ENCODE measurements around the gene TSTD2. TPM values are rescaled to one million over a fixed set of nuclear protein-coding genes. Genes with fewer than 3 reads are reported as not detected.

The TSTD2 gene
- total RNA-seq, 1 experiment from 2014 or later = 19.0 TPM

DNA sequence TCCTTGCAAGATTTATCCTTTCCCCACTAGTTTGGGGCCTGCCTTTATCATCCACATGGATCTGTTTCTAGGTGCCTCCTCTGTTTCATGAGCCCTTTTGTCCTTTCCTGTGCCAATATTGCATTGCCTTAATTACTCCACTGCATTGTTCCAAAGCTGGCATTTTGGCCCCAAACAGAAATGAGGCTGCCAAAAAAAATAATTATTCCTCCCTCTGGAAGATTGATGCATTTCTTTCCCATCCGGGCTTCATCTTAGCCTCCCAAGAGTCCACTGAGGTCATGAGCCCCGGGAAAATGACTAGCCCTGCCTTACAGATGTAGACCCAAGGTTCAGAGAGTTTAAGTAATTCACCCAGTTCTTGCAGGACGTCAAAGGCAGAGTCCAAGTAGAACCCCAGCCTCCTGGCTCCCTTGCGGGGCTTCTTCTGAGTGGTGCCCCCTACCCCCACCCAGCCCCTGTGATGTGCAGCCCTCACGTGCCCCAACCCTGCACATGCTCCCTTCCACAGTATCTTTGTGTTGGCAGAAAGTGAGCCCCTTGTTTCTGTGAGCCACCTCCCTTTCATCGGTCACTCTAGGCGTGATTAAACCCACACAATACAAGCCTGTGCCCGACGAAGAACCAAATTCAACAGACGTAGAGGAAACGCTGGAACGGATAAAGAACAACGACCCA lies 69.6 kb downstream of the TSTD2 start:
- no peak for DNase-seq (ENCODE audit: low read depth)

DNA sequence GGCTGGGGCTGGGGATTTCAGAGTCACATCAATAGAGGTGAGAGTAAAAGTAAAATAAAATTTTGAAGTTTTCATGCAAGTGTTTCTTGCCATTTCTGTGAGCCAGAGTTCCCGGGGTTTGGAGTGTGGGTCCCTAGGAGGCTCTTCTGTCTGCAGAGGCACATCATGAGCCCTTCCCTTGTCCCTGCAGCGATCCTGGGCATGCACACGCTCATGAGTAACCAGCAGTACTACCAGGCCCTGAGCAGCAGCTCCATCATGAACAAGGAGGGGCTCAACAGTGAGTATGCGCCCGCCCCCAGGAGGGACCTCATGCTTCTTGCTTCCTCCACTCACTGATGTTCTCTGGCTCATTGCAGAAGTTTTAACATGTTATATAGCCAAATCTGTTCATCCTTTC lies 70.6 kb downstream of the TSTD2 start:
- no peak for DNase-seq (ENCODE audit: low read depth)

DNA sequence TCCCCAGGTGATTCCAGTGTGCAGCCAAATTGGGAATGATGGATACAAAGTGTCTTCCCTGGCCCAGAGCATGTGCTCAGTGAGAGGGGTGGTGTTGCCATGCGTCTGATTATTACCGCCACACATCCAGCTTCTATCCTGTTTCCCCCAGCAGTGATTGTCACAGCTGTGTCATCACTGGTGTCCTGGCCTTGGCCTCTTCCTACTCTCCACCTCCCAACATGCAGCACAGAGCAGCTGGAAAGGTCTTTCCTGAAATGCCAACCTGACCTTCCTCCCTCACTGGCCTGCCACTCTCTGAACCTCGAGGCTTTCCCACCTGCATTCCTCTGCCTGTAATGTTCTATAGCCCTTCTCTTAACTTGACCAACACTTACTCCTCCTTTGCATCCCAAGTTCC lies 71.7 kb downstream of the TSTD2 start:
- DNase-seq (ENCODE audit: low read depth) = no peak

DNA sequence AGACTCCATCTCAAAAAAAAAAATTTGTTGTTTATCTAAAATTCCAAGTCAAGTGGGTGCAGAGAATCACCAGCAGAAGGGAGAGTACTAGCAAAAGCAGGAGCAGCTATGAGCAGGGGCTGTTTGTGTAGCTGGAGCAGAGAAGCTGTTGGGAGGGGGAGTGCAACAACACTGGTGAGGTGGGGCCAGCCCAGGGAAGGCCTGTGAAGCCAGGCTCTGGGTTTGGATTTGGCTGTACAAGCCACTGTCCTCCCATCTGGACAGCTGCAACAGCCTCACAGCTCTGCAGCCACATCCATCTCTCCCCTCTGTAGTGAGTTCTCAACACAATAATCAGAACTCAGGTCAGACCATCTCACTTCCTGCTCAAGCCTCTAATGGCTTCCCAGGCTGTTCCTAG lies 72.3 kb downstream of the TSTD2 start:
- DNase-seq (ENCODE audit: low read depth) = no peak

DNA sequence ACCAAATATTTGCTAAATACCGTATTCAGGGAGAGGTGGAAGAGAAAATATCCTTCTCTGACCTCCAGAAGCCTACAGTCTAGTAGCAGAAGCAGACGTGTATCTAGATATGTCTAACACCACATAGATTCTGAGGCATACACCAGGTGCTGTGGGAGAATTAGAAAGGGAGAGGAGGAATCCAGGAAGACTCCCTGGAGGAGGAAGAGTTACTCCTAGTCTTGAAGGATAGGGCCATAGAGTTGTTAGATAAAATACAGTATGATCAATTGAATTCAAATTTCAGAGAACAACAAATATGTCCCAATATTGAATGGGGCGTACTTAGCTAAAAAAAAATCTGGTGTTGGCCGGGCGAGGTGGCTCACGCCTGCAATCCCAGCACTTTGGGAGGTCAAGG lies 73.0 kb downstream of the TSTD2 start:
- DNase-seq (ENCODE audit: low read depth) = no peak

DNA sequence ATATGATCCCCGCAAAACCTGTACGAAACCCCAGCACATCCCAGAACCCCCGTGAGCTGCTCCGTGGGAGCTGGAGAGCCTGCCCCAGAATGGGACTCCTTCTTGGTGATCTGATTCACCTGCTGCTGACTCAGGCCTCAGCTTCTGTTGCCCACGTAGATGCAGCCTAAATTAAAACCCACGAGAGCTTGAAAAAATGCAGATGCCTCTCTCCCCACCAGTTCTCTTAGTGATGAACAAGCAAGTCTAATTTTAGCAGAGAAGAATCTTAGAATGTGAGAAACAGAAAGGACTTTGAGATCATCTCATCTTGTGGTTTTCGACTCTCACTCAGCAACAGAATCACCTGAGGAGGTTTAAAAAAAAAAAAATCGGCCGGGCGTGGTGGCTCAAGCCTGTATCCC lies 74.1 kb downstream of the TSTD2 start:
- no peak for DNase-seq (ENCODE audit: low read depth)

DNA sequence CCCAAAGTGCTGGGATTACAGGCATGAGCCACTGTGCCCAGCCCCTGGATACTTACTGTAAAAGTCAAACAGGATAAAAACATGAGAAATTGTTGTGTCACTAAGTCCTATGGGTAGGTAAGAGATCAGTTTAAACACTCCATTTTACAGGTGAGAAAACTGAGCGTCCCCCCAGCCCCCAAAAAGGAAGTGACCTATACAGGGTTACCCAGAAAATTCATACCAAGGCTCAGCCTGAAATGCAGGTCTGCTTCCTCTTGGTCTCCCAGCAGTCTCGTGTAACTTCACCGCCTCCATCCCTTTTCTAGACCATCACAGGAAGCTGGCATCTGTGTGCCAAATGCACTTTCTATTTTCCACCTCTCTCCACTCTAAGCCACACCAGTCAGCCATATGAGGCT lies 74.5 kb downstream of the TSTD2 start:
- DNase-seq (ENCODE audit: low read depth) = no peak

DNA sequence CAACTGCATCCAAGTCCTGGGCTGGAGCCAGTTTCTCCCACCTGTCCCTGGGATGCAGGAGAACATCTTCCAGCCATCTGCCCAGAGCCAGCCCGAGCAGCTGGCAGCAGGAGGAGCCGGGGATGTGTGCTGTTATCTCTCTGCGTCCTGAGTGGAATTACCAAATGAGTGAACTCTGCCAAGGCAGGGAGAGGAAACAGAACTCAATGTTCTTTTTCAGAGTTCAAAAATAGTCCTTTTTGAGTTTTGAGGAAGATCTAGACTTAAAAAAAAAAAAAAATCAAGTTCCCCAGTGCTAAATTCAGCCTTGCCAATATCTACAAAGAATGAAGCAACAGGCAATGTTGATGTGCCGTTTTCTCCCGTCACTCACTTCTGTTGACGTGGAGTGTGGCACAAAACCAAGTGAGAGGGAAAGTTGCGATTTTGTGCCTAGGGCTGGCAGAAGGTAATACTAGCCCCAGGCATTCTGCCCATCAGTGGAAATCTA lies 75.5 kb downstream of the TSTD2 start:
- no peak for DNase-seq (ENCODE audit: low read depth)

DNA sequence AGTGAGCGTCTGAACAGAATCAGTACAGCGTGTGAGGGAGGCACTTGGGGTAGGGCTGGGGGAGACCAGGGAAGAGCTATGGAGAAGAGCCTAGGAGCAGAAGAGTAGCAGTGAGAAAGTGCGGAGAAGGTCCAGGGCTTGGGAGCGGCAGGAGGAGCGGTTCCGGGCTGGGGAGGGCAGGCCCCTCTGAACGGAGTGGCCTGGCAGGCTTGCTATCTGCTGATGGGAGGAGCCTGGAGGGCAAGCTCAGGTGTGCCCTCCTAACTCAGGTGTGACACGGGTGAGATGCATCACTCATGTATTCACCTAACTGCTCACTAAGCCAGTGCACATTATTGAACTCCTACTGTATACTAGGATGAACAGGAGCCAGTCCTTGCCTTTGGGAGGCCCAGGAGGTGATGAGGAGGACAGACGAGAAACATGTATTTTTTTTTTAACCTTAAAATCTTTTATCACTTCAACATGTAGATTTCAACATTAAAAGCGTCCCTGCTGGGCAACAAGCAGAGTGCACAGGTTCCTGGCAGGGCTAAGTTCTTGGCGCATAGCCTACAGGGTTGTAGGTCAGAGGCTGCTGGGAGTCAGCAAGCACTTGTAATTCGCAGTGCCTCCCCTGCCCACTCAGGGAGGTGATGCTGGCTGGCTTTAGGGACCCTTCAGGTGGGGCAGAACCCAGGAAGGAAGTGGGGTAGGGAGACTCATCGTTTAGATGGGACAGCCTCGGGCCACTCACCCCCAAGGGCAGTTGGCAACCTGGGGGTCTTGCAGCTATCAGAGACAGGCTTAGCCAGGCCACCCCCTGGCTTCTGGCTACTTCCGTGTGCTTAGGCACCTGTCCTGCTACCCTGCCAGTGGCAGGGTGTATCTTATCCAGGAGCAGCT lies 76.2 kb downstream of the TSTD2 start:
- no peak for DNase-seq (ENCODE audit: low read depth)

DNA sequence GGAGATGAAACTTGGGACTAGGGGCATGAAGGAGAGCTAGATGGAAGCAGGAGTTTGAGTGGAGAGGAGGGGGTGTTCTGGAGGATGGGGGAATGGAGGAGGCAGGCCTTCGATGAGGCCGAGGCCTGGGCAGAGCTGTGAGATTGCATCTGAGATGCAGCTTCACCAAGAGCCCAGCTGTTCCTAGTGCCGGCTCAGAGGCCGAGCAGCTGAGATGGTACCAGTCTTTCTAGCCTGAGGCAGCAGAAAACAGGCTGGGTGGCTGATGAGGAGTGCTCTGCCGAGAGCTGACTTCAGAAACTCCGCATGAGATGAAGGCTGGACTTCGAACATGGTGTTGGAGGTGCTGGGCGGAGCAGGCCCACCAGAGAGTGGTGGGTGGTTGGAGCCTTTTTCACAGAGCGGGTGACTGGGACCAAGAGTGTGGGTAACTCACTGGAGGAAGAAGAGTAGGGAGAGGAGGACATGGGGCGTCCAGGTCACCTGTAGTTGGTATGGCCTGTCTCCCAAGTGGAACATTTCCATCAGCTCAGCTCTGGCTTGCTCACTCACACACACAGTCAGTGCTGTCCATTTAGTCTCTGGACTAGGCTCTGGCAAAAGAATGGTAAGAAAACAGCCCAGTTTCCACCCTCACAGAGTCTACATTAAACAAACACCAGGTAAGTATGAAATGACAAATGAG lies 77.0 kb downstream of the TSTD2 start:
- DNase-seq (ENCODE audit: low read depth) = no peak

DNA sequence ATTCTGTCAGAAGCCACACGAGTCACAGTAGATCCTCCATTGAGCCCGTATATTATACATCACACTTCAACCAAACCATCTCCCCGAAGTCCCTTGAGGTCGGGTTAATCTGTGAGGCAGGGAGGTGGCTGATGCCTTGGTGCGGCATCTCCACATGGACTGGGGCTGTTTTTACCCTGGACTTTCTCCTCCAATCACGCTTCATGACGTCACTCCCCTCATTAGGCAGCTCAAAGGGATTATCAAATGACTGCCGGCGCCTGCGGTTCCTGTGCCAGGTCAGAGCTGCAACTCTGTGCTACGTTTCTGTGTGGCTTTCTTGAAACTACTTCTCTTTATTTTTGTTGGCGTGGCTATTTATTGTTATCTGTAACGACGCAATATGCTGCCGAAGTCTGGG lies 78.0 kb downstream of the TSTD2 start:
- peak; percentile 57 for DNase-seq (ENCODE audit: low read depth)

DNA sequence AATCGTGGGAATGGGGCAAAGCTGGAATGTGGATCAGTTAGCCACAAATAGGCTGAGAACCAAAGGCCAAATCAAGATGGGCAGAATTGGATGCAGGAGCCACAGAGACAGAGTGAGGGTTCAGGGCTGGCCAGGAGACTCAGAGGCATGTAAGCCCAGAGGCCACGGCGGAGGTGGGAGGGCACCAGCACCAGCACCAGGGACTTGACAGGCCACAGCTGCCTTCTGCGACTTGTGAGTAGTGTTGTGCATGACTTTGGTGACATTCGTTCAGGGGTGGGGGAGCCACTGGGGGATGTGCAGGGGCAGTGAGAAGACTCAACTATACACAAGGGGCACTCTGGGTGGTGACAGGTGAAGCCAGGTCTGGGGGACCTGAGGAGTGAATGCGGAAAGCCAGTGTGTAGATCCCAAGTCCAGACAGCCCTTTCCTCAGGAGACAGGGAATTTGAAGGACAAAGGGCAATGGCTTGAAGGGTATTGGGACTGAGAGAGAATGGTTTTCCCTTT lies 78.5 kb downstream of the TSTD2 start:
- DNase-seq (ENCODE audit: low read depth) = no peak

DNA sequence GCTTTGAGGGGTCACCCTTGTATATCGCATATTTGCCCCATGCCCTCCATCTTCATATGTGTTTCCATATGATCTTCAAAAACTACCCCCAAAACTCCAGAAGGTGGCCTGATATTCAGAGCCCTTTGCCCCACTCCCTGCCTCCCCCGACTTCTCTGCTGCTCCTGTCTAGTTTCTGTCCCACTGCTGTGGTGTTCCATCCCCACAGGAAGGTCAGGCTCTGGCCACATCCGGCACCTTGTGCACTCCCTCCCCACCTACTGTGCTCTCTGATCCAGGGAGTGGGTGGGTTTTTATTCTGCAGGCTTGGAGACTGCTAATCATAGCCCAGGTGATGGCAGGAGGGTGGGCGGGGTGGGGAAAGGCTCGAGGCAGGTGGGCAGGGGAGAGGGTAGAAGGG lies 79.3 kb downstream of the TSTD2 start:
- no peak for DNase-seq (ENCODE audit: low read depth)

DNA sequence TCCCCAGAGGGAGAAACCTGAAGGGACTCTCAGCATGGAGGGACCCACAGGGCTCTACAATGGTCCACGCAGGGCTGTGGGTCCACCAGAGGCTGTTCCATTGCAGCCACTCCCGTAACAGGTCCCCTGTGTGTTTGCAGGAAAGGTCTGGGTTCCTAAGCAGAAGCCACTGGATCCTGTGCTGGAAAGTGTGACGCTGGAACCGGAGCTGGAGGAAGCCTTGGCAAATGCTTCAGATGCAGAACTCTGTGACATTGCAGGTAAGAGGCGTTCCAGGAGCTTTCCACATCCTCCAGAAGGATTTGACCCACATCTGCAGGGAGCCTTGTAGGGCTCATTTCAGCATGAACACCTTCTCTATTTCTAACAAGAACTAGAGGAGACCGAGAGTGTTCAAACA lies 80.0 kb downstream of the TSTD2 start:
- no peak for DNase-seq (ENCODE audit: low read depth)

DNA sequence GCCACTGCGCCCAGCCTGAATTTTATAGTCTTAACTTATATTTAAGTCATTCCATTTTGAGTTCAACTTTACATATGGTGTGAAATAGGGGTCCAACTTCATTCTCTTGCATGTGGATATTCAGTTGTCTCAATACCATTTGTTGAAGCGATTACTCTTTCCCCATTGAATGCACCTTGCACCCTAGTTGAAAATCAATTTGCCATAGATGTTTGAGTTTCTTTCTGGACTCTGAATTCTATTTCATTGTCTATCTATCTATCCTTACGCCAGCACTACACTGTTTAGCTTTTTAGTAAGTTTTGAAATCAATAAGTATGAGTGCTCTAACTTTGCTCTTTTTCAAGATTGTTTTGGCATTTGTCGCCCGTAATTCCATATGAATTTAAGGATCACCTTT lies 81.9 kb downstream of the TSTD2 start:
- DNase-seq (ENCODE audit: low read depth) = no peak

DNA sequence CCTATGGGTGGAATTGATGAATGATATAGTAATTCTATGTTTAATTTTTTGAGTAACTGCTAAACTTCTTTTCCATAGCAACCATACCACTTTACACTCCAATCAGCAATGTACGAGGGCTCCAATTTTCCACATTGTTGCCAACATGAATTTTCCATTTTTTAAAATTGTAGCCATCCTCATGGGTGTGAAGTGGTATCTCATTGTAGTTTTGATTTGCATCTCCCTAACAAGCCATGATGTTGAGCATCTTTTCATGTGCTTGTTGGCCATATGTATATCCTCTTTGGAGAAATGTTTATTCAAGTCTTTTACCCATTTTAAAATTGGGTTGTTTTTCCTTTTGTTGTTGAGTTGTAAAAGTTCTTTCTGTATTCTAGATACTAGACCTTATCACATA lies 82.8 kb downstream of the TSTD2 start:
- DNase-seq (ENCODE audit: low read depth) = no peak

Other genes with a start within 250 kb of the TSTD2 start
- gene TDRD7, start 221.3 kb downstream of the TSTD2 start, total RNA-seq (2014; rRNA removed; shearing (Covaris generic)) = 9.9 and 12.8 TPM in 2 replicates
- gene TMOD1, start 131.7 kb downstream of the TSTD2 start, total RNA-seq (2014; rRNA removed; shearing (Covaris generic)) = 3.9 and 4.1 TPM in 2 replicates
- 83.8 and 87.5 TPM in 2 replicates for gene NCBP1, start 453 bp upstream of the TSTD2 start, total RNA-seq (2014; rRNA removed; shearing (Covaris generic))
- 13.2 and 15.0 TPM in 2 replicates for gene XPA, start 64.0 kb upstream of the TSTD2 start, total RNA-seq (2014; rRNA removed; shearing (Covaris generic))
- under 0.01 TPM in 1 of 2 replicates, not detected in the other for gene FOXE1, start 219.9 kb upstream of the TSTD2 start, total RNA-seq (2014; rRNA removed; shearing (Covaris generic))